ENCODE measurements around the gene REELD1.

REELD1 gene

GRCh38 chr4:146210890-146211289 is 3.4 kb upstream of the REELD1 start:
- no peaks in the 10 kb centered on the region for H3K4me1 ChIP-seq (ENCODE audit: insufficient read depth, low read length, poor library complexity, severe bottlenecking)
- no peaks in the 10 kb centered on the region for H4K20me1 ChIP-seq (ENCODE audit: insufficient read depth, low read length, poor library complexity, severe bottlenecking)
- H3K9ac ChIP-seq (ENCODE audit: low read depth, low read length, poor library complexity, severe bottlenecking): no peak overlapping the region
- no peak overlapping the region for H3K4me2 ChIP-seq (ENCODE audit: low read depth, low read length, poor library complexity, severe bottlenecking)
- no peaks in the 10 kb centered on the region for H3K9me2 ChIP-seq (replicated peaks; ENCODE audit: low read depth, low read length)
- H3K36me3 ChIP-seq (ENCODE audit: insufficient read depth, low read length): no peaks in the 10 kb centered on the region
- no peak for TF ChIP-seq CTCF (conservative IDR thresholded peaks at IDR 0.05; ENCODE audit: low read length)
- no peak for TF ChIP-seq EZH2phosphoT487 (IDR thresholded peaks at IDR 0.05; ENCODE audit: borderline replicate concordance)
- H3K9me3 ChIP-seq (ENCODE audit: insufficient read depth, low read depth, low read length): no peaks in the 10 kb centered on the region
- no peak overlapping the region for H3K4me3 ChIP-seq (ENCODE audit: low read length, poor library complexity, severe bottlenecking)
- no peaks in the 10 kb centered on the region for H3F3A ChIP-seq (ENCODE audit: low read depth)
- no peaks in the 10 kb centered on the region for H3K79me2 ChIP-seq (ENCODE audit: insufficient read depth, low read length)
- no peaks in the 10 kb centered on the region for H3K27me3 ChIP-seq (ENCODE audit: insufficient read depth, low read length, poor library complexity, severe bottlenecking)
- no peak overlapping the region for H2AFZ ChIP-seq (ENCODE audit: low read length)

GRCh38 chr4:146211440-146211839 is 2.9 kb upstream of the REELD1 start:
- Histone ChIP-seq H3K79me2 (ENCODE audit: insufficient read depth, low read length) (no peaks in the 10 kb centered on the region), H3K9me2 (replicated peaks; ENCODE audit: low read depth, low read length) (no peaks in the 10 kb centered on the region), H3K36me3 (ENCODE audit: insufficient read depth, low read length) (no peaks in the 10 kb centered on the region), H3K4me3 (ENCODE audit: low read length, poor library complexity, severe bottlenecking) (no peak overlapping the region), H3K4me2 (ENCODE audit: low read depth, low read length, poor library complexity, severe bottlenecking) (no peak overlapping the region), H3K27me3 (ENCODE audit: insufficient read depth, low read length, poor library complexity, severe bottlenecking) (no peaks in the 10 kb centered on the region), H3K9me3 (ENCODE audit: insufficient read depth, low read depth, low read length) (no peaks in the 10 kb centered on the region), H3F3A (ENCODE audit: low read depth) (no peaks in the 10 kb centered on the region), H2AFZ (ENCODE audit: low read length) (no peak overlapping the region), H3K4me1 (ENCODE audit: insufficient read depth, low read length, poor library complexity, severe bottlenecking) (no peaks in the 10 kb centered on the region), H3K9ac (ENCODE audit: low read depth, low read length, poor library complexity, severe bottlenecking) (no peak overlapping the region), H4K20me1 (ENCODE audit: insufficient read depth, low read length, poor library complexity, severe bottlenecking) (no peaks in the 10 kb centered on the region)
- TF ChIP-seq EZH2phosphoT487 (IDR thresholded peaks at IDR 0.05; ENCODE audit: borderline replicate concordance) (no peak), CTCF (conservative IDR thresholded peaks at IDR 0.05; ENCODE audit: low read length) (no peak)

DNA sequence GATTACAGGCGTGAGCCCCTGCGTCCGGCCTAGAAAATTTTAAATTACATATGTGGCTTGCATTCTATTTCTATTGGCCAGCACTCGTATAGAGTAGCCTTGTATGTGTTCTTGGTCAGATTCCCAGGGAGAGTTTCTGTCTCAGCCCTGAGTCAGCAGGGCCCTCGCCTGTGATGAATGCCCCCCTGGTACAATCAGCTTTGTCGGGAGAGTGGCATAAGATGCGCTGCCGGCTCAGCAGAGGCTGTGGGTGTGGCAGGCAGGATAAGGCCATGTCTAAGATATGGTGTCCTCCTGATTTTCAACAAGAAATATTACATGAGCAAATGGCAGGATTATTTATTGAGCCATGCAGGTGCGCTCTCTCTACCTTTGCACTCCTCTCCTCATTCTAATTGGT is 1.6 kb upstream of the REELD1 start:
- Histone ChIP-seq H3K4me2 (ENCODE audit: low read depth, low read length, poor library complexity, severe bottlenecking) (no peak overlapping the region), H3K36me3 (ENCODE audit: insufficient read depth, low read length) (no peaks in the 10 kb centered on the region), H3K4me1 (ENCODE audit: insufficient read depth, low read length, poor library complexity, severe bottlenecking) (no peaks in the 10 kb centered on the region), H3K4me3 (ENCODE audit: low read length, poor library complexity, severe bottlenecking) (no peak overlapping the region), H3K79me2 (ENCODE audit: insufficient read depth, low read length) (no peaks in the 10 kb centered on the region), H3K9me2 (replicated peaks; ENCODE audit: low read depth, low read length) (no peaks in the 10 kb centered on the region), H2AFZ (ENCODE audit: low read length) (no peak overlapping the region), H4K20me1 (ENCODE audit: insufficient read depth, low read length, poor library complexity, severe bottlenecking) (no peaks in the 10 kb centered on the region), H3K27me3 (ENCODE audit: insufficient read depth, low read length, poor library complexity, severe bottlenecking) (no peaks in the 10 kb centered on the region), H3K9ac (ENCODE audit: low read depth, low read length, poor library complexity, severe bottlenecking) (no peak overlapping the region), H3K9me3 (ENCODE audit: insufficient read depth, low read depth, low read length) (no peaks in the 10 kb centered on the region), H3F3A (ENCODE audit: low read depth) (no peaks in the 10 kb centered on the region)
- TF ChIP-seq EZH2phosphoT487 (IDR thresholded peaks at IDR 0.05; ENCODE audit: borderline replicate concordance) (no peak), CTCF (conservative IDR thresholded peaks at IDR 0.05; ENCODE audit: low read length) (no peak)

Measured in Loucy (cell line).